NCI-H524 (cell line): Measurements from ENCODE around the gene SEZ6L2.
"Not testable (repeated sequence)": the region's sequence is repeated elsewhere in the genome, so short reads cannot be mapped to it uniquely, and the experiment has no call there.

Experiments used
- DNase-seq, 2 experiments: peaks; one replicate each; lab custom pipeline; 2025; lab: John Stamatoyannopoulos, UW

Gene SEZ6L2

GRCh38 chr16:29889372-29889771 is 10.0 kb downstream of the SEZ6L2 start:
- DNase-seq, result not testable (repeated sequence)

GRCh38 chr16:29883987-29884386 is 15.4 kb downstream of the SEZ6L2 start:
- no peak for DNase-seq

- DNase-seq, result no peak
Measured at GRCh38 chr16:29881050-29881449, 18.3 kb downstream of the SEZ6L2 start.

- DNase-seq, result no peak
Measured at GRCh38 chr16:29878172-29878571, 21.2 kb downstream of the SEZ6L2 start.

- DNase-seq, result no peak
Measured at GRCh38 chr16:29877266-29877961, 21.9 kb downstream of the SEZ6L2 start.

GRCh38 chr16:29876594-29877249 is 22.6 kb downstream of the SEZ6L2 start:
- DNase-seq, result no peak

- no peak for DNase-seq
Measured at GRCh38 chr16:29876217-29876593, 23.1 kb downstream of the SEZ6L2 start.

- no peak for DNase-seq
Measured at GRCh38 chr16:29875206-29875605, 24.1 kb downstream of the SEZ6L2 start.

- DNase-seq, result no peak
Measured at GRCh38 chr16:29873319-29873718, 26.0 kb downstream of the SEZ6L2 start.

GRCh38 chr16:29871822-29872546 is 27.4 kb downstream of the SEZ6L2 start:
- no peak for DNase-seq

- DNase-seq, result not testable (repeated sequence)
Measured at GRCh38 chr16:29869067-29869466, 30.3 kb downstream of the SEZ6L2 start.

- DNase-seq, result peak; percentile 30 to 56
Measured at GRCh38 chr16:29868396-29869009, 30.8 kb downstream of the SEZ6L2 start.

GRCh38 chr16:29864205-29864604 is 35.1 kb downstream of the SEZ6L2 start:
- no peak for DNase-seq

GRCh38 chr16:29863669-29863984 is 35.7 kb downstream of the SEZ6L2 start:
- DNase-seq, result no peak

- peak; percentile 95 to 98 for DNase-seq
Measured at GRCh38 chr16:29862884-29863668, 36.3 kb downstream of the SEZ6L2 start, which contains the start of gene CDIPT. CDIPT (minus strand) TSS chr16:29863226; CDS start chr16:29862857, 369 bp downstream.

- DNase-seq, result peak in 1 of 2 experiments; percentile 39
Measured at GRCh38 chr16:29862383-29862883, 36.9 kb downstream of the SEZ6L2 start.

GRCh38 chr16:29860218-29860617 is 39.1 kb downstream of the SEZ6L2 start:
- no peak for DNase-seq

GRCh38 chr16:29858974-29859373 is 40.4 kb downstream of the SEZ6L2 start:
- no peak for DNase-seq

GRCh38 chr16:29858149-29858849 is 41.1 kb downstream of the SEZ6L2 start:
- no peak for DNase-seq

- DNase-seq, result no peak
Measured at GRCh38 chr16:29857133-29857760, 42.1 kb downstream of the SEZ6L2 start.
